K562 (cell line): ENCODE data around the gene TMEM127. TPM values are rescaled to one million over a fixed set of nuclear protein-coding genes. Genes with fewer than 3 reads are reported as not detected.

Experiments
- ATAC-seq: fragments of 200-7000 bp; cut with Tn5 transposase; 3 replicates; pipeline ENCODE4 v1.9.1; 2020; ENCODE audit warnings: moderate library complexity
- BruUV-seq: library from RNA; stranded (reverse); fragments of 400-500 nt; replicated peaks from 2 replicates; lab custom pipeline; 2021; lab: Mats Ljungman, UMichigan
- CTCF ChIA-PET: fragments of 300-600 bp; formaldehyde crosslinking; extraction: SDS; loops from one replicate; lab custom pipeline; 2021; ENCODE audit warnings: low intra/inter-chr PET ratio; lab: Yijun Ruan, JAX
- POLR2A ChIA-PET: fragments of 300-600, 350-650 bp; sonication (Branson Sonifier 250); formaldehyde crosslinking; extraction: SDS; loops from one replicate; lab custom pipeline; 2021; ENCODE audit warnings: antibody characterized with exemption, inconsistent platforms; lab: Yijun Ruan, JAX
- DNase-seq, 4 experiments: peaks; one replicate each; pipeline versions ENCODE4 v3.0.0 to v3.0.0-alpha.2; 2011 to 2018; ENCODE audit warnings: low spot score in 3 of 4, mixed read lengths in 3 of 4; ENCODE audit errors: extremely low read depth in 1 of 4
- FAIRE-seq: peaks from 2 replicates; lab custom pipeline; 2011; peaks lifted over from hg19 to GRCh38; lab: Jason Lieb, UNC
- H2AFZ ChIP-seq: 2 replicates; pipeline ENCODE4 v1.6.0; 2011; ENCODE audit warnings: low read depth, low read length, control low read depth, inconsistent platforms
- H3K27ac ChIP-seq: fragments of 200-600 bp; 3 replicates; pipeline ENCODE4 v1.8.0; 2011; ENCODE audit warnings: low read depth, mild to moderate bottlenecking, control low read depth, inconsistent platforms, low read length, moderate library complexity, mixed read lengths; ENCODE audit errors: extremely low read depth
- H3K27me3 ChIP-seq, 2 experiments: fragments of 300-600 bp in 1 of 2; 2 replicates in 1 of 2; 3 replicates in 1 of 2; pipeline versions ENCODE4 v1.6.0 to v1.8.0; 2011; ENCODE audit warnings: inconsistent platforms in 2 of 2, low read length in 2 of 2, mild to moderate bottlenecking in 1 of 2, mixed read lengths in 1 of 2, moderate library complexity in 1 of 2; ENCODE audit not compliant: control insufficient read depth in 2 of 2, insufficient read depth in 2 of 2
- H3K36me3 ChIP-seq: fragments of 300-600 bp; 3 replicates; pipeline ENCODE4 v1.8.0; 2011; ENCODE audit warnings: mild to moderate bottlenecking, low read length, inconsistent platforms; ENCODE audit not compliant: control insufficient read depth, insufficient read depth
- H3K4me1 ChIP-seq, 2 experiments: fragments of 200-600 bp in 1 of 2; replicated peaks in 1 of 2; 2 replicates in 1 of 2; 3 replicates in 1 of 2; pipeline versions ENCODE4 v1.5.1 to v1.8.0; 2011; ENCODE audit warnings: inconsistent platforms in 2 of 2, low read length in 2 of 2, mild to moderate bottlenecking in 1 of 2, mixed read lengths in 1 of 2, moderate library complexity in 1 of 2; ENCODE audit not compliant: control insufficient read depth in 2 of 2, insufficient read depth in 2 of 2
- H3K4me2 ChIP-seq: 2 replicates; pipeline ENCODE4 v1.6.1; 2011; ENCODE audit warnings: low read length, control low read depth, inconsistent platforms, mixed read lengths; ENCODE audit not compliant: insufficient read depth
- H3K4me3 ChIP-seq: fragments of 200-600 bp; sonication (generic), shearing (Covaris generic); 2 replicates; pipeline ENCODE4 v1.5.1; 2016; ENCODE audit warnings: control low read depth, inconsistent platforms
- H3K79me2 ChIP-seq: fragments of 200-600 bp; 3 replicates; pipeline ENCODE4 v1.8.0; 2011; ENCODE audit warnings: low read length, inconsistent platforms; ENCODE audit not compliant: control insufficient read depth, insufficient read depth
- H3K9ac ChIP-seq, 2 experiments: 2 replicates each; pipeline versions ENCODE4 v1.6.0 to v1.6.1; 2011; ENCODE audit warnings: low read depth in 2 of 2, low read length in 2 of 2, control low read depth in 1 of 2, inconsistent platforms in 1 of 2, mild to moderate bottlenecking in 1 of 2, mixed read lengths in 1 of 2; ENCODE audit not compliant: insufficient read depth in 1 of 2
- H3K9me1 ChIP-seq: one replicate; pipeline ENCODE4 v1.6.0; 2011; ENCODE audit warnings: inconsistent platforms, mild to moderate bottlenecking, low read length, moderate library complexity; ENCODE audit not compliant: control insufficient read depth, insufficient read depth
- H3K9me3 ChIP-seq: replicated peaks from 2 replicates; pipeline ENCODE4 v1.5.1; 2011; ENCODE audit warnings: low read depth, low read length, inconsistent platforms; ENCODE audit not compliant: control insufficient read depth, insufficient read depth
- H4K20me1 ChIP-seq: replicated peaks from 2 replicates; pipeline ENCODE4 v1.6.1; 2011; ENCODE audit warnings: low read length, inconsistent platforms, mixed read lengths; ENCODE audit not compliant: control insufficient read depth, insufficient read depth
- CBX1 ChIP-seq: sonication (generic); IDR thresholded peaks from 2 replicates; pipeline ENCODE4 v1.6.1; 2016; ENCODE audit warnings: antibody characterized with exemption, low read depth, mild to moderate bottlenecking
- PTBP1 ChIP-seq: fragments of 200-400 bp; formaldehyde crosslinking; IDR thresholded peaks from 2 replicates; pipeline ENCODE4 v1.6.1; 2017; ENCODE audit warnings: low read depth, low read length
- TEAD1 ChIP-seq, 2 experiments: fragments of 450-650 bp in 1 of 2; sonication (generic) in 1 of 2; formaldehyde crosslinking; IDR thresholded peaks; 2 replicates each; pipeline versions ENCODE4 v1.4.0 to v1.8.0; 2020 to 2022; ENCODE audit warnings: mild to moderate bottlenecking in 2 of 2, missing genetic modification reagents in 1 of 2
- ZNF133 ChIP-seq: fragments of 250-450 bp; sonication (Bioruptor Pico); IDR thresholded peaks from 2 replicates; pipeline ENCODE4 v1.4.0; 2020; ENCODE audit warnings: mild to moderate bottlenecking
- WGBS: fragments of 100-300 bp; shearing (Covaris generic); methylation state at CpG from one replicate; pipeline ENCODE4 v1.1.6; 2016; ENCODE audit warnings: low coverage, mixed read lengths; ENCODE audit not compliant: insufficient coverage; ENCODE audit errors: missing lambda C conversion rate; 5-methylcytosine and 5-hydroxymethylcytosine counted together
- in situ Hi-C: fragments of 300-500 bp; cut with MboI; formaldehyde crosslinking; loops from 4 replicates; pipeline ENCODE4 v1.15.0; 2018; ENCODE audit warnings: inconsistent platforms, mixed read lengths
- intact Hi-C: fragments of 100-400 bp; cut with micrococcal nuclease; formaldehyde crosslinking; loops from 2 replicates; pipeline ENCODE4 v1.14.2; 2022
- polyA plus RNA-seq, 8 experiments: library from polyadenylated mRNA; depleted of rRNA in 4 of 8; stranded (reverse) in 5 of 8; unstranded in 3 of 8; fragments of >200 nt; fragmentation: Nextera tagmentation in 2 of 8; fragmentation: Illumina TruSeq in 1 of 8; extraction: Ambion mirVana in 2 of 8; extraction: Trizol in 1 of 8; gene quantifications; 2 replicates each; pipeline versions ENCODE4 v1.2.1 to v1.2.3, GENCODE V29; 2011 to 2014; ENCODE audit warnings: inconsistent platforms in 1 of 8, missing spikeins in 1 of 8
- total RNA-seq, 7 experiments: library from RNA; depleted of rRNA in 6 of 7; stranded (reverse); fragments of >200 nt in 6 of 7; fragmentation: Illumina TruSeq in 2 of 7; extraction: Trizol in 2 of 7; gene quantifications; 2 replicates each; pipeline versions ENCODE4 v1.2.1 to v1.2.3, GENCODE V29; 2011 to 2021; ENCODE audit warnings: low replicate concordance in 1 of 7

TMEM127 gene
- total and polyA plus RNA-seq, 9 of the 15 experiments (the other 6 are each of a cell fraction or from before 2014, with no cell fraction given): 1.7 to 20.0 (median 9.9) TPM

- no peaks in the 10 kb centered on the region for H3K9me3 ChIP-seq
- POLR2A ChIA-PET: interaction anchor here (0.8 to 1.4 kb wide), 5 partner anchors 11 to 53 kb away, joined by 3 to 6 read pairs (median 3); partner anchors contain the start of gene STARD7
- no TSS peak for BruUV-seq
- H3K27ac ChIP-seq: peak overlapping the region; percentile 62; the same call in 1 of the 3 replicates
- no peak for ATAC-seq
- no peak for DNase-seq
- peaks cover 45% of the 10 kb centered on the region for H3K79me2 ChIP-seq
- TF ChIP-seq PTBP1 (no peak), ZNF133 (CRISPR knock-in tag) (no peak), TEAD1 (CRISPR knock-in tag; IDR thresholded peaks at IDR 0.05) (no peak), CBX1 (no peak)
- in situ Hi-C loops: no loop called here
- H4K20me1 ChIP-seq: 0 out of 2 replicates have a peak, but pooled peaks cover 14% of the 10 kb centered on the region
- no peak for FAIRE-seq
- peaks cover 46% of the 10 kb centered on the region for H3K36me3 ChIP-seq
- peaks cover 29 to 34% of the 10 kb centered on the region in 2 experiments for H3K4me1 ChIP-seq
- CTCF ChIA-PET: interaction anchor here (0.7 kb wide), 1 partner anchor 123 kb away, joined by 3 read pairs; the partner anchor contains the start of gene ASTL
- no peak overlapping the region for H3K4me3 ChIP-seq
- no peak overlapping the region for H3K4me2 ChIP-seq
- 77% methylated on average over 6 of the region's 6 CpGs for WGBS
- H3K9me1 ChIP-seq: peaks cover 4% of the 10 kb centered on the region
- no peaks in the 10 kb centered on the region for H3K27me3 ChIP-seq
- peak overlapping the region in 1 of 2 experiments; percentile 37; a peak in 1 of 4 replicates for H3K9ac ChIP-seq
- no peak overlapping the region for H2AFZ ChIP-seq
- intact Hi-C loops: loop anchor here (2.0 to 10.0 kb wide), 3 partner anchors 53 to 243 kb away; partner anchors contain the start of genes ASTL, NEURL3 and STARD7
Observed at GRCh38 chr2:96261328-96262003, 4.3 kb downstream of the TMEM127 start.
